ENCODE results near the gene KCNQ5. TPM values are rescaled to one million over a fixed set of nuclear protein-coding genes. Genes with fewer than 3 reads are reported as not detected.

KCNQ5 gene
- total RNA-seq, 2 donors from 2014 or later, result 1.3 to 8.5 TPM

DNA sequence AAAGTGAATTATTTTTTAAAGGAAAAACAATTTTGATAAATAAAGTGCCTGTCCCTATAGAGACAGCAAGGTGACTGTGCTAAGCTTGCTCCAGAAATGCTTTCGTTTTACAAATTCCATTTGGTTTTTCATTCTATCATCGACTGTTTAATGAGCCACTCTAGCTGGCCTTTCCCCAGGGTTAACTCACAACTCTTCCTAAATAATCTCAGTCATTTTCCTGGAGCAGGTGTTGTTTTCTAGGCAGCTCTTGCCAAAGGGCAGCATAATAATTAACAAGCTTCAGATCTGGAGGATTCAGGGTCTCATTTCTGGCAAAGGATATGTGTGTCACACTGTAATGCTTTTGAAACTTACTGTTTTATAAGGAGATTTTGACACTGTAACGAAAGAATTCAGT is 419.2 kb downstream of the KCNQ5 start:
- Mint-ChIP-seq H3K36me3 (ENCODE audit: low read depth) (no peaks in the 10 kb centered on the region), H3K4me1 (no peaks in the 10 kb centered on the region), H3K27me3 (no peaks in the 10 kb centered on the region), H3K27ac (no peak overlapping the region), H3K9me3 (peaks cover 6% of the 10 kb centered on the region), H3K4me3 (no peak overlapping the region)
- no peak for ATAC-seq (replicated peaks)

DNA sequence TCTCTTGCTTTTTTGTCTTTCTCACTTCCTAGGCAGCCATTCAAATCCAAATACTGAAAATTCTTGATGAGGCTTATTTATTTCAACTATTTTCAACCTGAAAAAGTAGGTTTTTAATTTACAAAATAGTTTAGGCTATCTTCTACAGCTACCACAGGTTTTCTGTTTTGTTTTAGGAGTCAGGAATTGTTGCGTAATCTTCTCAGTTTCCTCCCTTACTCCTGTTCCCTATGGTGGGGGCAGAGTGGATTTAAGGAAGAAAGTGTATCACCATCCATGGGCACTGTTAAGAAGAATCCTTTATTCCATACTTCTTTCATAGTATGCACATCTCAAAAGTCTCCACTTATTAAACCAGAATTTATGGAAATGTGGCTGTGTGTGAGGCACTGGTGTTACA is 421.0 kb downstream of the KCNQ5 start:
- no peaks in the 10 kb centered on the region for H3K36me3 Mint-ChIP-seq (ENCODE audit: low read depth)
- H3K4me1 Mint-ChIP-seq, result no peaks in the 10 kb centered on the region
- H3K9me3 Mint-ChIP-seq, result peaks cover 6% of the 10 kb centered on the region
- no peak overlapping the region for H3K4me3 Mint-ChIP-seq
- no peak for ATAC-seq (replicated peaks)
- no peak overlapping the region for H3K27ac Mint-ChIP-seq
- H3K27me3 Mint-ChIP-seq, result peaks cover under 1% of the 10 kb centered on the region

DNA sequence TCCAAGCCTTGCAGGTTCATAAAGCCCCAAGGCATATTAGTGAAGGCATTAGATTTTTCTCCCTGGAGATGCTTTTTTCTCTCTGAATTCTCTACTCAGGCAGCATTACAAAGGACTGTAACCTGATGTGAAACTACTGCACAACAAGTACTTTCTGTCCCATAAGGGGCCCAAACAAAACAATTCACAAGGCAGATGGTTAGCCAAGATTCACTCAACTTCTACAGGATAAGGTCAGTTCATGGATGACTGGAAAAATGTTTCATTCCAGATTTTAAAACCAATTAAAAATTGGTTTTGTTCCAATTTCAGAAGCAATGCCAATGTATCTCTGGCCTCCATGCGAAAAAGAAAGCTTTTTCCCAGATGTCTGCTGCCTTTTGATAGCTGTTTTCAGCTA is 421.6 kb downstream of the KCNQ5 start:
- Mint-ChIP-seq H3K4me3 (no peak overlapping the region), H3K27me3 (peaks cover 4% of the 10 kb centered on the region), H3K4me1 (no peaks in the 10 kb centered on the region), H3K27ac (no peak overlapping the region), H3K36me3 (ENCODE audit: low read depth) (no peaks in the 10 kb centered on the region), H3K9me3 (peaks cover 6% of the 10 kb centered on the region)
- ATAC-seq (replicated peaks), result no peak

DNA sequence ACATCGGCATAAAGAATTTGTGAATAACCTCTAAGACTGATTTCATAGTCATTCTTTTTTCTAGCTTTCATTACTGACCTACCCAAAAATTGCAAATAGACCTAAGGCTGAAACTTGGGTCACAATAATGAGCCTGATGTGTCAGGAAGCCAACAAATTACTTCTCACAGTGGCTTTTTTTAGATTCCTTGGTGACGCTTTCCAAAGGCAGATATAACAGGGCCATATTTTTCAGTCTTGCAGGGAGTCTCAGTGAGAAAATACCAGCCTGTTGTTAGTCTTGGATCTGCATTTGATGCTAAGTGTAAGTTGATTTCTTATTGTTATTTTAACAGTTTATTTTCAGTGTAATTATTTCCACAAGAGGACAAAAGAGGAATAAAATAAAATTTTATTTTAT is 423.7 kb downstream of the KCNQ5 start:
- Mint-ChIP-seq H3K4me1 (no peaks in the 10 kb centered on the region), H3K9me3 (no peaks in the 10 kb centered on the region), H3K27me3 (peaks cover 4% of the 10 kb centered on the region), H3K36me3 (ENCODE audit: low read depth) (no peaks in the 10 kb centered on the region), H3K4me3 (no peak overlapping the region), H3K27ac (no peak overlapping the region)
- no peak for ATAC-seq (replicated peaks)

DNA sequence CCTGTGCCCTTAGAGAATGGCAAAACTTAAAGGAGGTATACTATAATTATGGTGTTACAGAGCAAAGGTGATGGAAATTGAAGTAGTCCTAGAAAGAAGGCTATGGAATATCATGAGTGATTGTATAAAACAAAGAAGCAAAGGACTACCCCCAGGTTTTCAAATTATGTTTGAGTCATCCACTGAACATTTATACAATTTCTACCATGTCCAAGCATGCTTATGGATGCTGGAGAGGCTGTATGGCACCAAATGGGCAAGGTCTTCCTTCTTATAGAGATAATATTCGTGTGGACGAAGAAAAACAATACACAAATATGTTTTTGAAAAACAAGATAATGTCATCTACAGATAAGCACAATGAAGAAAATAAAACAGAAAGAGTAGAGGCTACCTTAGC is 425.9 kb downstream of the KCNQ5 start:
- no peak for ATAC-seq (replicated peaks)
- H3K36me3 Mint-ChIP-seq (ENCODE audit: low read depth), result no peaks in the 10 kb centered on the region
- no peaks in the 10 kb centered on the region for H3K4me1 Mint-ChIP-seq

DNA sequence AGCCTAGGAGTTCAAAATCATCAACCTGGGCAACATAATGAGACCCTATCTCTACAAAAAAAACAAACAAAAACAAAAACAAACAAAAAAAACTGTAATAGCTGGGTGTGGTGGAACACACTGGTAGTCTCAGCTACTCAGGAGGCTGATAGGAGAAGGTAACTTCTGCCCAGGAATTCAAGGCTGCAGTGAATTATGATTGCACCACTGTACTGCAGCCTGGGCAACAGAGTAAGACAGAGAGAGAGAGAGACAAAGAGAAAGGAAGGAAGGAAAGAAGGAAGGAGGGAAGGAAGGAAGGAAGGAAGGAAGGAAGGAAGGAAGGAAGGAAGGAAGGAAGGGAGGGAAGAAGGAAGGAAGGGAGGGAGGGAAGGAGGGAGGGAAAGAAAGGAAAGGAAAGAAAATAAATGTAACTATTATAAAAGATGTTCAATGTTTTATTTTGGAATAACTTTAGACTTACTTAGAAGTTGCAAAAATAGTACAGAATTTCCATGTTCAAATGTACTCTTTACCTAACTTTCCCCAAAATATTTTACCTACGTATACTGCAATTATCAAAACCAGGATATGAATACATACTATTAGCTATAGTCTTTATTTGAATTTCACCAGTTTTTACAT is 428.2 kb downstream of the KCNQ5 start:
- Mint-ChIP-seq H3K4me1 (no peaks in the 10 kb centered on the region), H3K36me3 (ENCODE audit: low read depth) (no peaks in the 10 kb centered on the region), H3K27ac (no peak overlapping the region), H3K9me3 (no peaks in the 10 kb centered on the region), H3K27me3 (peaks cover 4% of the 10 kb centered on the region), H3K4me3 (no peak overlapping the region)
- ATAC-seq (replicated peaks), result no peak

More for the DNA sequence above, 425.9 kb downstream of the KCNQ5 start:
- Mint-ChIP-seq H3K4me3 (no peak overlapping the region), H3K27me3 (peaks cover 4% of the 10 kb centered on the region), H3K27ac (no peak overlapping the region), H3K9me3 (no peaks in the 10 kb centered on the region)

DNA sequence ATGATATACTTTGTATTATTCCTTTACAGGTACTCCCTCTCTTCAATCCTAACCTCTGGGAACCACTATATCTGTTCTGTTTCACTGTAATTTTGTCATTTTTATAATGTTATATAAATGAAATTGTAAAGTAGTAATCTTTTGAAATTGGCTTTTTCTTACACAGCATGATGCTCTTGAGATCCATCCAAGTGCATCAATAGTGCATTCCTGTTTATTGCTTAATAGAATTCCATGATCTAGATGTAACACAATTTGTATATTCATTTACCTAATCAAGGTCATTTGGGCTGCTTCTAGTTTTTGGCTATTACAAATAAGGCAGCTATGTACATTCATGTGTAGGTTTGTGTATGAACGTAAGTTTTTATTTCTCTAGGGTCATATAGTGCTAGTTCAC is 428.8 kb downstream of the KCNQ5 start:
- H3K4me3 Mint-ChIP-seq, result no peak overlapping the region
- no peak for ATAC-seq (replicated peaks)
- H3K9me3 Mint-ChIP-seq, result no peaks in the 10 kb centered on the region
- no peaks in the 10 kb centered on the region for H3K36me3 Mint-ChIP-seq (ENCODE audit: low read depth)
- H3K27me3 Mint-ChIP-seq, result peaks cover 4% of the 10 kb centered on the region
- no peak overlapping the region for H3K27ac Mint-ChIP-seq
- no peaks in the 10 kb centered on the region for H3K4me1 Mint-ChIP-seq

DNA sequence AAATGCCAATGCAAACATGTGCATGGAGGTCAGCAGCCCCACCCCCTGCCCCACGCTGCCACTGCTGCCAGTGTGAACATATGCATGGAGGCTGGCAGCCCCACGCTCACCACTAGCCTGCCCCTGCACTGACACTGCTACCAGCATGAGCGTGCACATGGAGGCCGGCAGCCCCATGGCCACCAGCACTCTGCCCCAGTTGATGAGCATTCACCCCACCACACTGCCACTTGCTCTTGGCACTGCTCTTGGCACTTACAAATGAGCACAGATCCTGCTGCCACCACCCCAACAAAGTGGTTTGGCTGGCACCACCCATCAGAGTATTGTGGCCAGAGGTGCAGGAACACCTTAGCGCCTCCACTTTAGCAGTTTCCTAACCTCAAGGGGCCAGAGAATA is 429.3 kb downstream of the KCNQ5 start:
- Mint-ChIP-seq H3K4me1 (no peaks in the 10 kb centered on the region), H3K27ac (no peak overlapping the region), H3K36me3 (ENCODE audit: low read depth) (no peaks in the 10 kb centered on the region), H3K27me3 (peaks cover 4% of the 10 kb centered on the region), H3K4me3 (no peak overlapping the region), H3K9me3 (no peaks in the 10 kb centered on the region)
- ATAC-seq (replicated peaks), result no peak

DNA sequence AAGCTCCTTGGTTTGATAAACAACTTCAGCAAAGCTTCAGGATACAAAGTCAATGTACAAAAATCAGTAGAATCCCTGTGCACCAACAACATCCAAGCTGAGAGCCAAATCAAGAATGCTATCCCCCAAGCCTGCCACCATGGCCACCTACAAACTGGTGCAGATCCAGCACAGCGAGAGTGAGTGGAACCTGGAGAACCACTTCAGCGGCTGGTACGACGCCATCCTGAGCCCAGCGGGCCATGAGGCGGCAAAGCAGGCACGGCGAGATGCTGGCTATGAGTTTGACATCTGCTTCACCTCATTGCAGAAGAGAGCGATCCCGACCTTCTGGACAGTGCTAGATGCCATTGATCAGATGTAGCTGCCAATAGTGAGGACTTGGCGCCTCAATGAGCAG is 433.1 kb downstream of the KCNQ5 start:
- no peaks in the 10 kb centered on the region for H3K27me3 Mint-ChIP-seq
- ATAC-seq (replicated peaks), result no peak
- H3K4me1 Mint-ChIP-seq, result no peaks in the 10 kb centered on the region
- no peaks in the 10 kb centered on the region for H3K9me3 Mint-ChIP-seq
- no peak overlapping the region for H3K4me3 Mint-ChIP-seq
- H3K27ac Mint-ChIP-seq, result no peak overlapping the region
- H3K36me3 Mint-ChIP-seq (ENCODE audit: low read depth), result no peaks in the 10 kb centered on the region

DNA sequence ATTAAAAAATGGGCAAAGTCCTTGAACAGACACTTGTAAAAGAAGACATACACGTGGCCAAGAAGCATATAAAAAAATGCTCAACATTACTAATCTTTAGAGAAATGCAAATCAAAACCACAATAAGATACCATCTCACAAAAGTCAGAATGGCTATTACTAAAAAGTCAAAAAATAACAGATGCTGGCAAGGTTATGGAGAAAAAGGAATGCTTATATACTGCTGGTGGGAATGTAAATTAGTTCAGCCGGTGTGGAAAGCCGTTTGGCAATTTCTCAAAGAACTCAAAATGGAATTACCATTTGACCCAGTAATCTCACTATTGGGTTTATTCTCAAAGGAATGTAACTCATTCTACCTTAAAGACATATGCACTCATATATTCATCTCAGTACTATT is 436.9 kb downstream of the KCNQ5 start:
- Mint-ChIP-seq H3K4me3 (no peak overlapping the region), H3K27ac (no peak overlapping the region), H3K4me1 (no peaks in the 10 kb centered on the region), H3K27me3 (no peaks in the 10 kb centered on the region), H3K36me3 (ENCODE audit: low read depth) (no peaks in the 10 kb centered on the region), H3K9me3 (no peaks in the 10 kb centered on the region)
- ATAC-seq (replicated peaks), result no peak

DNA sequence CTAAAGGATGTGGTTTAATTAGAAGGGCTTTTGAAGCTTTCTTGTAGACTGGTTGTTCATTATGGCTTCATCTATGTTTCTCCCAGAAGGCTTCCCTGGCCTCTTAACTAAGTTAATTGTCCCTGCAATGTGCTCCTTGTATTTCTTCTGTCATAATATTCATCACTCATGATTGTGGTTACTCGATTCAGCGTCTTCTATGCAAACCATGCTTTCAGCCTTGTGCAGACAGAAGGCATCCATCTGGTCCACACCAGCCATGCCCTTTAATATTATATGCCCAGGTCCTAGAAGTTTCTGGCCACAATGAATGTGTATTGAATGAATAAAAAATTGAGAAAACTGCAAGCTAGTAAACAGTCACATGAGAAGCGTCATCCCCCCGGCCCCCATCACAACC is 440.3 kb downstream of the KCNQ5 start:
- Mint-ChIP-seq H3K4me1 (no peaks in the 10 kb centered on the region), H3K36me3 (ENCODE audit: low read depth) (no peaks in the 10 kb centered on the region), H3K27ac (no peak overlapping the region), H3K9me3 (no peaks in the 10 kb centered on the region), H3K4me3 (no peak overlapping the region), H3K27me3 (peaks cover 4% of the 10 kb centered on the region)
- ATAC-seq (replicated peaks), result no peak

DNA sequence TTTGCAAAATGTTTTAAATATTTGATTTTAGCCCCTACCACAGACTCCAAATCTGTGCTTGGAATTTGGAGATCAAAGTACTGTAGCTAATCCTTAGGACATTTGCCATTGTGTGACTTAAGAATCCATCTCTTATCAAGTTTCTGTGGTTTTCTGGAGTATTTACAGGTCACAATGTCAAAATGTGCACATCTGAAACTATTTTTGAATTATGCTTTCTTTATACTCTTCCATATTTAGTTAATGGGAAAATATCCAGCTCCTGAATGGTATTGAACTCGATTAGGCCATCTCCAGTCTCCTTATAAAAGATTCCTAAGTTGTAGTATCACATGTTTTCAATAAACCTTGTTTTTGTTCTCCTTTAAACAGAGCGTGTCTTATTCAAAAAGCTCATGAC is 441.0 kb downstream of the KCNQ5 start:
- H3K4me1 Mint-ChIP-seq, result no peaks in the 10 kb centered on the region
- no peaks in the 10 kb centered on the region for H3K36me3 Mint-ChIP-seq (ENCODE audit: low read depth)
- H3K27me3 Mint-ChIP-seq, result peaks cover 4% of the 10 kb centered on the region
- ATAC-seq (replicated peaks), result no peak
- H3K4me3 Mint-ChIP-seq, result no peak overlapping the region
- no peaks in the 10 kb centered on the region for H3K9me3 Mint-ChIP-seq
- H3K27ac Mint-ChIP-seq, result no peak overlapping the region

DNA sequence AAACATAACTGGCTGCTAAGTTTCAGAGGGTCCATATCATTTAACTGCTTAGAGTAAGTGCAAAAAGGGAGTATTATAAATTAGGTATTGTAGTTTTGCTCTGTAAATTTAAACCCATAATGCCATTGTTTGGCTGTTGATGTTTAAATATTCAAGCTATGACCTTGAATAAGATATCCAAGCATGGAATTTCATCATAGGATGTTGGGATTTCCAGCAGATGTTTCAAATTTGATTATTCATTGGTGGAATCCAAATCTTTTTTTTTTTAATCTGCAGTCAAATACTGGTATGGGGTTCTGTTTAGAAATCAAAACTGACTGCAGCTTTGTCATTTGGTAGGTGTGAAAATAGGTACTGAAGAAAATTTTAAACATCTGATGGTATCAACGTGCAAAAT is 442.4 kb downstream of the KCNQ5 start:
- H3K4me1 Mint-ChIP-seq, result no peaks in the 10 kb centered on the region
- no peaks in the 10 kb centered on the region for H3K9me3 Mint-ChIP-seq
- no peak overlapping the region for H3K4me3 Mint-ChIP-seq
- no peak overlapping the region for H3K27ac Mint-ChIP-seq
- H3K36me3 Mint-ChIP-seq (ENCODE audit: low read depth), result no peaks in the 10 kb centered on the region
- peaks cover 4% of the 10 kb centered on the region for H3K27me3 Mint-ChIP-seq
- no peak for ATAC-seq (replicated peaks)

DNA sequence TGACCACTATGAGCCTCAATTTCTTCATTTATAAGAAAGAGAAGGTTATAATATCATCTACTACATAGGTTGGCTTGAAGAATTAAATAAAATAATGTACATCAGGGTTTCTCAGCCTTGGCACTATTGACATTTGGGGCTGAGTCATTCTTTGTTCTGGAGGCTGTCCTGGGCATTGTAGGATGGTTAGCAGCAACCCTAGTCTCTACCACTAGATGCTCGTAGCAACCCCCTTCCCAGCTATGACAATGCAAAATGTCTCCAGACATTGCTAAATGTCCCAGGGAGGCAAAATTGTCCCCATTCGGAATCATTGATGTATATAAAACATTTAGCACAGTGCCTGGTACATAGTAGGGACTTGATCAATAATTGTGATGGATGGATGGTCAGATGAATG is 451.4 kb downstream of the KCNQ5 start:
- no peak for ATAC-seq (replicated peaks)
- no peaks in the 10 kb centered on the region for H3K27me3 Mint-ChIP-seq
- H3K36me3 Mint-ChIP-seq (ENCODE audit: low read depth), result no peaks in the 10 kb centered on the region
- H3K27ac Mint-ChIP-seq, result no peak overlapping the region
- no peaks in the 10 kb centered on the region for H3K9me3 Mint-ChIP-seq
- H3K4me3 Mint-ChIP-seq, result no peak overlapping the region
- no peaks in the 10 kb centered on the region for H3K4me1 Mint-ChIP-seq

DNA sequence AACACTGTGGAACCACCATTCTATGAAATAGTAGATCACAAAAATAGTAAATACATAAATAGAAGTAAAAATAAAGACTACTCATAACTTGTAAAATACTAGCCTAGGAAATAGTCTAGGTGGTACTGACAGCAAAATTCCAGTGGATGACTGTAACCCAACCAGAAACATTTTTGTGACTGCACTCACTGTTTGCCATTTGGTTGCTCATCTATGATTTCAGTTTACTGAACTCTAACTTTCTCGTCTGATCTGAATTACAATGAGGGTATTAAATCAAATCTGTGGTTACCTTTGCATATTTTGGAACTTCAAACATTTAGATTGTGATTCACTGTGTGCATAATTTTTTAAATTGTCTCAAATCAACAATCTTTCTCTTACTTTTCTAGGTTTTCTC is 452.3 kb downstream of the KCNQ5 start:
- ATAC-seq (replicated peaks), result no peak
- Mint-ChIP-seq H3K9me3 (no peaks in the 10 kb centered on the region), H3K27ac (no peak overlapping the region), H3K4me3 (no peak overlapping the region), H3K4me1 (no peaks in the 10 kb centered on the region), H3K27me3 (no peaks in the 10 kb centered on the region), H3K36me3 (ENCODE audit: low read depth) (no peaks in the 10 kb centered on the region)

Measured in activated T-helper 17 cell treated with anti-CD3 and anti-CD28 coated beads, Interleukin-2, amount 50 U/mL, for 72 hours (primary cell).